Colonic mucosa (tissue), 4 donors: ENCODE results near the gene DIP2A. TPM values are rescaled to one million over a fixed set of nuclear protein-coding genes. Genes with fewer than 3 reads are reported as not detected.

Experiments used
- DNase-seq: peaks from one replicate; pipeline ENCODE4 v3.0.0-alpha.2; 2020
- H3K27ac ChIP-seq: fragments of 200-600 bp; one replicate; pipeline ENCODE4 v1.8.0; 2021
- H3K27me3 ChIP-seq: fragments of 200-600 bp; one replicate; pipeline ENCODE4 v1.8.0; 2021
- H3K36me3 ChIP-seq: fragments of 200-600 bp; one replicate; pipeline ENCODE4 v1.8.0; 2021
- H3K4me1 ChIP-seq: fragments of 200-600 bp; one replicate; pipeline ENCODE4 v1.8.0; 2021; ENCODE audit warnings: mild to moderate bottlenecking
- H3K4me3 ChIP-seq: fragments of 200-600 bp; one replicate; pipeline ENCODE4 v1.8.0; 2021
- H3K9ac ChIP-seq, 2 donors: one replicate each; pipeline ENCODE4 v1.7.0; 2013; ENCODE audit warnings: control low read depth in 2 of 2, low read depth in 2 of 2, low read length in 2 of 2
- H3K9me3 ChIP-seq: fragments of 200-600 bp; one replicate; pipeline ENCODE4 v1.8.0; 2021
- CTCF ChIP-seq: fragments of 200-600 bp; IDR thresholded peaks from one replicate; pipeline ENCODE4 v1.8.0; 2022; ENCODE audit warnings: antibody characterized with exemption, mild to moderate bottlenecking
- intact Hi-C: fragments of 100-400 bp; cut with DNase I; formaldehyde crosslinking; loops from one replicate; pipeline ENCODE4 v1.14.1; 2022
- total RNA-seq, 2 donors: library from RNA; stranded (reverse); fragmentation: NEBNext Ultra II Directional in 1 of 2; extraction: Animal tissue kit (Norgen Biotek cat#: 25700) in 1 of 2; gene quantifications; one replicate each; pipeline ENCODE4 v1.2.1, GENCODE V29; 2021
- donor health status: healthy.
- donor health status: DM: no; HTN: no; CAD: no.
- donor health status: DM: no; HTN: no; CAD: no.

DIP2A gene
- total RNA-seq, 2 donors from 2014 or later, result 40.4 to 41.0 TPM

- H3K9ac ChIP-seq, result no peak overlapping the region
- TF ChIP-seq CTCF, result no peak
- no peak for DNase-seq
- no peaks in the 10 kb centered on the region for H3K27me3 ChIP-seq
- H3K36me3 ChIP-seq, result peaks cover 6% of the 10 kb centered on the region
- intact Hi-C loops, result no loop called here
- no peaks in the 10 kb centered on the region for H3K4me1 ChIP-seq
- no peak overlapping the region for H3K27ac ChIP-seq
- no peaks in the 10 kb centered on the region for H3K9me3 ChIP-seq
- H3K4me3 ChIP-seq, result no peak overlapping the region
Observed at GRCh38 chr21:46420241-46421190, 38.2 kb upstream of the DIP2A start.

GRCh38 chr21:46421191-46421750 is 37.4 kb upstream of the DIP2A start:
- Histone ChIP-seq H3K4me3 (no peak overlapping the region), H3K9ac (no peak overlapping the region), H3K27me3 (no peaks in the 10 kb centered on the region), H3K9me3 (no peaks in the 10 kb centered on the region), H3K4me1 (no peaks in the 10 kb centered on the region), H3K36me3 (peaks cover 5% of the 10 kb centered on the region), H3K27ac (no peak overlapping the region)
- TF ChIP-seq CTCF, result no peak
- intact Hi-C loops, result no loop called here
- no peak for DNase-seq

GRCh38 chr21:46421756-46422555 is 36.7 kb upstream of the DIP2A start:
- H3K9me3 ChIP-seq, result no peaks in the 10 kb centered on the region

GRCh38 chr21:46422636-46423241 is 36.0 kb upstream of the DIP2A start:
- Histone ChIP-seq H3K36me3 (no peaks in the 10 kb centered on the region), H3K27me3 (no peaks in the 10 kb centered on the region), H3K4me3 (no peak overlapping the region), H3K9ac (no peak overlapping the region), H3K27ac (no peak overlapping the region), H3K9me3 (no peaks in the 10 kb centered on the region), H3K4me1 (no peaks in the 10 kb centered on the region)
- DNase-seq, result no peak
- intact Hi-C loops, result no loop called here
- no peak for TF ChIP-seq CTCF

More at GRCh38 chr21:46421756-46422555, 36.7 kb upstream of the DIP2A start:
- intact Hi-C loops, result no loop called here
- Histone ChIP-seq H3K27ac (no peak overlapping the region), H3K4me3 (no peak overlapping the region), H3K4me1 (no peaks in the 10 kb centered on the region), H3K36me3 (no peaks in the 10 kb centered on the region), H3K9ac (no peak overlapping the region), H3K27me3 (no peaks in the 10 kb centered on the region)
- TF ChIP-seq CTCF, result no peak
- DNase-seq, result no peak

- Histone ChIP-seq H3K4me3 (no peak overlapping the region), H3K9me3 (no peaks in the 10 kb centered on the region), H3K9ac (no peak overlapping the region), H3K27ac (no peak overlapping the region), H3K27me3 (no peaks in the 10 kb centered on the region), H3K36me3 (no peaks in the 10 kb centered on the region), H3K4me1 (no peaks in the 10 kb centered on the region)
- no peak for TF ChIP-seq CTCF
- no peak for DNase-seq
- intact Hi-C loops, result no loop called here
Observed at GRCh38 chr21:46423546-46424038, 35.1 kb upstream of the DIP2A start.
